Posterior cingulate gyrus (tissue), 11 donors: ENCODE measurements around the gene LRP6.
"Not testable (repeated sequence)": the region's sequence is repeated elsewhere in the genome, so short reads cannot be mapped to it uniquely, and the experiment has no call there.

Source experiments
- DNase-seq, 10 donors: peaks; one replicate each; pipeline versions ENCODE4 v3.0.0 to v3.0.0-alpha.2; 2020 to 2021; ENCODE audit warnings: mixed read lengths in 3 of 10
- intact Hi-C: fragments of 100-400 bp; cut with DNase I; formaldehyde crosslinking; loops from one replicate; pipeline ENCODE4 v1.15.1; 2023

LRP6 gene

DNA sequence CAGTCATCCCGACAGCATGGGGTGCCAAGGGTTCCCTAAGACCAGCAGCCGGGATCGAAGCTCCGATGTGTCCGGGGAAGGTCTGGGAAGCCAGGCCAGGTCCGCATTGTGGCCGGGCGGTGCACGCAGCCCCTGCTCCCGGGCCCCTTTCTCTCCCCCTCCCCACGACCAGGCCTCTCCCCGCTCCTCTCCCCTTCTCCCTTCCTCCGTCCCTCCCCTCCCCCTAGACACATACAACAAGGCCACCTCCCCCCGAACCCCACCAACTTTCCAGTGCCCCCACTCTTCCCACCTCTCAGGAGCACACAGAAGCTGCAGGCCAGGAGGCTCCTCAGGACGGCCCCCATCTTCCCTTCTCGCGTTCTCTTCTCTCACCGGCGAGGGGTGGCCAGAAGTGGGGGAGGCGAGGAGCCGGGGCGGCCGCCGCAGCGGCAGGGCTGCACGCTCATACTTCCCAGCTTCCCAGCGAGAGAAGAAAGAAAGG lies 413 bp downstream of the LRP6 start:
- intact Hi-C loops = loop anchor here (2.0 to 5.0 kb wide), 4 partner anchors 60 to 619 kb away; partner anchors contain the start of gene ETV6
- DNase-seq = peak in 2 of 10 donors; percentile 40 to 86

DNA sequence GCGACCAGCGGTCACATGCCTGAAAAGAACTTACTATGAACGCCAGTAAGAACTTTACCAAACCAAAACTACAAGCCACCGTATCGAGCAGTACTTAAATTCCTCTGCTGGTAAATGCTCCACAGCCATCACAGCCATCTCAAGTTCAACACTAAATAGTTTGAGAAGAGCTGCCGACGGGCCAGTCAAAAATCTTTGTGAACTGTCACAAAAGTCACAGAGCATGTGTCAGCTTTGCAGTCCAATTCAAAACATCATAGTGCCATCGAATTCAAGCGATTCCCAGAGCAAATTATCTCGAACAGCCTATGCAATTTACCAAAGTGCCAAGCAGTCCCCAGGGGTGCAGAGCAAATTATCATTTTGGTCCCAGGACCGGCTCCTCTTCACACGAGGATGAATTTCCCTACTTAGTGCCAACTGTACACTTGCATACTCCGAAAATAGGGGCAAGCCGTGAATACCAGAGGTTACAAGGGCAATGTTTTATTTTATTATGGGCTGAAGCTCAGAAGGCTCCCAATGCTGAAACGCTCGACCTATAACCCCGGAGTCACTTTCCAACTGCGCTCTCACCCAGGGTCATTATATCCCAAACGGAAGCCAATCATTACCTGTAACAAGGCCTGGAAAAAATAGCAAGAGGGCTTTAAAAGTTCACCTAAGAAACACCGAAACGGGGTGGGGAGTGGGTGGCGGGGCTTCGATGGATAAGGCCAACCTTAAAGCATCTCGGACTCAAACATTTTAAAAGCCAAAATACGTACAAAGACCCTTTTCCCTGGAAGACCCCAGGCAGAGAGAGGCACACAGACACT lies 1.1 kb downstream of the LRP6 start:
- intact Hi-C loops = loop anchor here (2.0 to 5.0 kb wide), 4 partner anchors 61 to 618 kb away; partner anchors contain the start of gene ETV6
- no peak for DNase-seq

DNA sequence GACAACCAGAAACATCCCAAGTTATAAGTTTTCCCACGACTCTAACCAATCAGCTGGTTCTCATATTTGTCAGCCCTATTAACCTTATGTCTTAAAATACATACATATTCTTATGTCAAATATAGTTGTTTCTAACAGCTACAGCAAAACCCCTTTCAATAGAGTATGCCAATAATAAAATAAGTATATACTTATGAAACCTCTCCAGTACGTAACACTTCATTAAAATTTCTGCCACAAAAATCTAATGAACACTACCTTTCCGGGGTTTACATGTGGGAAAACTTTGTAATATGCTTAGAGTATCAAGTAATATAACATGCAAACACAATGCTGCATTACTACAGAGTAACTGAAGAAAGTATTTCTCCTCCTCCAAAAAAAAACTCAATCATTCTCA lies 1.8 kb downstream of the LRP6 start:
- no peak for DNase-seq
- intact Hi-C loops = loop anchor here (5.0 kb wide), 2 partner anchors 457 to 618 kb away; partner anchors contain the start of gene ETV6

DNA sequence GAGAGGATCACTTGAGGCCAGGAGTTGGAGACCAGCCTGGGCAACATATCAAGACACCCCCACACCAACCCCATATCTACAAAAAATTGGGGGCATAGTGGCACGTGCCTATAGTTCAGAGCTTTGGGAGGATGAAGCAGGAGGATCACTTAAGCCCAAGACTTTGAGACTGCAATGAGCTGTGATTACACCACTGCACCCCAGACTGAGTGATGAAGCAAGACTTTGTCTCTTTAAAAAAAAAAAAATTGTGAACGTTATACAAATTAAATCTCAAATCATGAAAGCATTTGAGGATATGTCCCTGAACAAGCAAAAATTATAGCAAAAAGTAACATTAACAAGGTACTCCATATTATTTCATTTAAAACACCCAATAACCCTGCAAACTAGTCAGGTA lies 2.9 kb downstream of the LRP6 start:
- intact Hi-C loops = no loop called here

DNA sequence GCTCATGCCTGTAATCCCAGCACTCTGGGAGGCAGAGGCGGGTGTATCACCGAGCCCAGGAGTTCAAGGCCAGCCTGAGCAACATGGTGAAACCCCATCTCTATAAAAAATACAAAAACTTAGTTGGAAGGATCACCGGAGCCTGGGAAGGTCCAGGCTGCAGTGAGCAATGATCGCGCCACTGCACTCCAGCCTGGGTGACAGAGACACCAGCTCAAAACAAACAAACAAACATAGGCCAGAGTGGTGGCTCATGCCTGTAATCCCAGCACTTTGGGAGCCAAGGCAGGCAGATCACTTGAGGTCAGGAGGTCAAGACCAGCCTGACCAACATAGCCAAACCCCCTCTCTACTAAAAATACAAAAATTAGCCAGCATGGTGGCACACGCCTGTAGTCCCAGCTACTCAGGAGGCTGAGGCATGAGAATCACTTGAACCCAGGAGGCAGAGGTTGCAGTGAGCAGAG lies 10.5 kb downstream of the LRP6 start:
- intact Hi-C loops, DNase-seq: not testable (repeated sequence)

More for the DNA sequence above, 2.9 kb downstream of the LRP6 start:
- DNase-seq = no peak

DNA sequence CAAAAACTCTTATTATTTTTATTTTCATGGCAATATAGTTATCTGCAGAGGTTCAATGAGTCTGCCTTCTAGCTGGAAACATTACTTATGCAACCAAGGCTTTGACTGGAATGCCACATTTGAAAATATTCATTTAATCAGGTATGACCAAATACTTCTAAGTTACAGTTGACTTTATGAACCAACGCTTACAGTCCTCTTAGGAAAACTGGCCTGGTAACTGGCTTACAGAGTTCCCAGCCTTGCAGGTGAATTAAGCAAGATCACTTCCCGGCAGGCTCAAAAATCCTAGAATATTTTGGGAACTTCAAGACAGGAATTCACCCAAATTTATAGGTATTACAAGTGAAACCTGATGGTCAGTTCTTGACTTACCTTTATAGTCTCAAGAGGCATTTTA lies 12.3 kb downstream of the LRP6 start:
- DNase-seq = no peak
- intact Hi-C loops = no loop called here

DNA sequence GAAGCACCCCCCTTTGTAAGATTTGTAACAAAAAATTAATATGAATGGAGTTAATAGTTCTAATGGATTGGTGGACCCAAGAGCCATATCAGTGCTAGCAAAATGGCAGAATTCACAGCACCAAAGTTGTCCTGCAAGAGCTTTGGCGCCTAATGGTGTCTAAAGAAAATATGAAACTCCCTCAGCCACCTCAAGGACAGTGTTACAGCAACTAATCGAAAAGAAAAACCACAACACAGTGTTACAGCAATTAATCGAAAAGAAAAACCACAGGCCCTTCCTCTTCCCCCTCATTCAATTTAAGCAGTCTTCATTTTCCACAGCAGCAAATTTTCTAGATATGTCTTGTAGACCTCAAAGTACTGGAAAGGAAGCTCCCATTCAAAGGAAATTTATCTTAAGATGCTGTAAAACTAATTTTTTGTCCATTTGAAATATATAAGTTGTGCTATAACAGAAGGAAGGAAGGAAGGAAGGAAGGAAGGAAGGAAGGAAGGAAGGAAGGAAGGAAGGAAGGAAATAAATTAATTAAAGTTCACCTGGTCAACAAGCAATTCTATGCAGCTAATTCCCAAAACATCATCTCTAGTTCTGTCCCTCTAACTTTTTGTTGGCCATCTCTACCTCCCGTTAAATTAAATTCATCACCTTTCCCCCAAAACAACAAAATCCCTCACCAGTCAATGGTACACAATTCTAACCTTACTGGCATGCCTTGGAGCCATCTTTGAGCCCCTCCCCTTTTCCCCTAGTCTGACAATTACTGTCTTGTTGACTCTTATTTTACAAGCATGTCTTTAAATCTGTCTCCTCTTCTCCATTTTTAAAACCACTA lies 17.4 kb downstream of the LRP6 start:
- intact Hi-C loops = no loop called here
- DNase-seq = no peak

DNA sequence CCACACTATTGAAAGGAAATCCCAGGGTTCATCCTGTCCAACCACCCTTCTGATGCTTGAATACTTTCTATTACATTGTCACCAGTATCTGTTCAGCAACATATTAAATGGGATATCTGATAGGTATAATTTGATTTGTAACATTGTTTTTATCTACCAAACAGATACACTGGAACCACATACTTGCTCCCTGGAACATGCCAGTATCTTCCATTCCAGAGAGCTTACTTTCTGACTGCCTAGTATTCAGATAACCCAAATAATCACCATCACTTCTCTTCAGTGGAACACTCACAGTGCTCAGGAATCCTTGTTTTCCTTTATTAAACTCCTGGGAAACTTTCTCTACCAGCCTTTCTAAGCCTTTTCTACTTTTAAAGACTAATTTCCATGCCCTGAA lies 19.3 kb downstream of the LRP6 start:
- intact Hi-C loops = no loop called here
- no peak for DNase-seq

DNA sequence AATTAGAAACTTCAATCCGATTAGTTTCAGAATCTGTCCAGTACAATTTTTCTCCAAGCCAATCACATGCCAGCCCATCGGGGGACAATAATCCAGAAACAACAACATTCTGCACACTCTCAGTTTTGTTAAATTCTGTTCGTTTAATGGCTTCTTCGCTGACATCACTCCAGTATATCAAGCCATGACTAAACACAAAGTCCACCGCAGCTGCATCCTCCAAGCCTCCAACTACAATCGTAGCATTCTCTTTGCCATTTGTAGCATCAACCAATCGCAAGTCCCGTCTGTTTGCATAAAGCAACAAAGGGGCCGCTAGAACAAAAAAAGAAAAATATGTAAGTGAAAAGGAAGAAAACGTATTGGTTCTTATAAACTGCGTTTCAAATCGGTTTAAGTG lies 22.5 kb downstream of the LRP6 start:
- intact Hi-C loops = no loop called here
- DNase-seq = peak in 5 of 10 donors; percentile 17 to 89 (median 55)

DNA sequence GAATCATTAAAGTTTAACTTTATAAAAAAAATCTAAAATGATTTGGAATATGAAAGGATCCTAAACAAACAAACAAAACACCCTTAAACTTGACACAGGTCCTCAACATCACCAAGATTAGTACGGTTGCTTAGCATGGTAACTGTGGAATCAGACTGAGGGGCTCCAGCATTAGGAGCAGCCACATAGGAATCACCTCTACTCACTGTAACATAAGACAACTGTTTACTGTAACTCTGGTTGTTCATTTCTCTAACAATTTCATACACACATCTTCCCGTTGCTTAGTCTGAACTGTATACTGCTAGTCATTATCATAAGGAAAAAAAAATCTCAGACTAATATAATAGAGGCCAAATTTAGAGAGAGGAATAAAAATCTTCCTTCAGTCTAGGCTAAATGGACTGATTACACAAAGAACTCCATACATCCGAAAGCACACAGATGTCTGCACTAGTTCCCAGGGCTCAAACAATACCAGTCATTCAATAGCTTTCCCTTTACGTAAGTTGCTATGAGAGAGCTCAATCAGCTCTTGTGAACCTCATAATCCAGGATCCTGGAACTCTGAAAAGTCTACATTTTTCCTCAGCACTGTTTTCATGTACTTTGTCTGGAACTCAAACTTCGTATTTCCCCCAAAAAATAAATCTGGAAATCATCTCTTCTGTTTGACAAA lies 26.0 kb downstream of the LRP6 start:
- DNase-seq = no peak
- intact Hi-C loops = no loop called here

DNA sequence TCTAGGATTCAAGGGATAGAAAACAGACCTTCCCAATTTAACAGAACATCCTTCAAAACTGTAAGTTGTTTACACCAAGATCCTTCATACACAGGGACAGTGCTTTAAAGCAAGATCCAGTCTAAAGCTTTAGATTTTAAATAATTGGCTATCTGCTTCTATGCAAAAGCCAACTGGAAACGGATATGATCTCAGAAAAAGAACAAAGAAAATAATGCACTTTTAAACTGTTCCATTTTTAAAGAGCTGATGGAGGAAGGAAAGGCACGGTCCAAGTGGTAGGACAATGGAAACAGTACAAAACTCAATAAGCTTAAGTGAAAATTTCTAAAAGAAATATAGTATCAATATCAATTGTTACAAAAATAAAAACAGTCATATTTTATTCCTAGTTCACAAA lies 27.7 kb downstream of the LRP6 start:
- DNase-seq = no peak
- intact Hi-C loops = no loop called here

DNA sequence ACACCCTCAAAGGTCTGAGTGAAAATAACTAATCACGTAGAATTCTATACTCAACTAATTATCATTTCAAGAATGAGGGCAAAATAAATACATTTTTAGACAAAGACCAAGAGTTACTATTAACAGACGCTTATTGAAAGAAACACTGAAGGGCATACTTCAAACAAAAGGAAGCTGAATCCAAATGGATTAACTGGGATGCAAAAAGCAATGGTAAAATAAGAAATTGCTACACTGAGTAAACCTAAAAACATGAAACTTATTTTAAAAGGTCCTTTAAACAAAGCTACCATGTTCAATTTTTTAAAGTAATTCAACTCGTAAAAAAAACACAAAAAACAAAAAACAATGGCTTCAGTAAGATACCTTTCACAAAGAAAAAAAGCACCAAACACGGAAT lies 28.2 kb downstream of the LRP6 start:
- intact Hi-C loops = no loop called here
- no peak for DNase-seq

DNA sequence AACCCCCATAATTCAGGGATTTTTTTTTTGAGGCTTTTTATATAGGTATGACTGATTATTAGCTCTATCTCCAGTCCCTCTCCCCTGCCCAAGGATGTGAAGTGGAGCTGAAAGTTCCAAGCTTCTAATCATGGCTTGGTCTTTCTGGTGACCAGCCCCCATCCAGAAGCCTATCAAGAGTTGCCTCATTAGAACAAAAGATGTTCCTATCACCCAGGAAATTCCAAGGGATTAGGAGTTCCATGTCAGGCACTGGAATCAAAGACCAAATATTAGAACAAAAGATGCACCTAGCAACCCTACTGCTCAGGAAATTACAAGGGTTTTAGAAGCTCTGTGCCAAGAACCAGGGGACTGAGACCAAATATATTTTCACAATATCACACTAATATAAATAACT lies 29.9 kb downstream of the LRP6 start:
- DNase-seq = no peak
- intact Hi-C loops = no loop called here

DNA sequence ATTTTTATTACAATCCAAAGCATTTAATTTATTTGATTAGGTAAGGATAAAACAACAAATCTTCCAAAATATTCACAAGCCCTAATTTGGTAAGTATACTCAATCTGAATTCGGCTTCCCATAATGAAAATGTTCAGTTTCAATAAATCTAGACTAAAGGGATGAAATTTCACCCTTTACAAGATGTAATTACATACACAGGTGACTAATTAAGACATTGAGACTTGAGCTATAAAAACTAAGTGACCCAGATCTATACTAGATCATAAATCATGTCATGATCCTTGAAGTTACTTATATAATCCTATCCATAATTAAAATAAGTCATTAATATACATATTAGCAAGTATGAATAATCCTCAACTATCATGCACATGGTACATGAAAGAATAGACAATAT lies 36.6 kb downstream of the LRP6 start:
- intact Hi-C loops = no loop called here

DNA sequence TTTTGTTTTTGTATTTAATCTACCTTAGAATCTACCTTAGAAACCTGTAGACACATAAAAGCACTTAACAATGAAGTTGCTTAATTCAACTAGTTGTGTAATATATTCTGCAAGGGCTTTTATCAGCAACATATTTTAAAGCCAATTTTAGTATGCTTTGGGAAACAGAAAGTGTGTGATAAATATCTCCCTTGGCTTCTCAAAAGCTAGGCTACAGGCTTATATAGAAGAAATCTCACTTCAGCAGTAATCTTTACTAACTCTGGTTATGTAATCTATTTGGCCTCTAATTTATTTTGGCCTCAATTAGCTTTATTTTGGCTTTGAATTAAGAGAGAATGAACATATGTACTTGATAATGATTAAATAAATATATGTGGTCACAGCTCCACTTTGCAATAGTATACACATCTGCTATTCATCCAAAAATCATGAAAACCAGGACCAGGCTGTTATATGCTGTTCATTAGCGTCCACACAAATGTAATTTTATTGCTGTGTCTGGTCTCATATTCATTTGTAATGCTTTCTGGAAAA lies 37.2 kb downstream of the LRP6 start:
- intact Hi-C loops = no loop called here
- no peak for DNase-seq

More for the DNA sequence above, 36.6 kb downstream of the LRP6 start:
- no peak for DNase-seq

DNA sequence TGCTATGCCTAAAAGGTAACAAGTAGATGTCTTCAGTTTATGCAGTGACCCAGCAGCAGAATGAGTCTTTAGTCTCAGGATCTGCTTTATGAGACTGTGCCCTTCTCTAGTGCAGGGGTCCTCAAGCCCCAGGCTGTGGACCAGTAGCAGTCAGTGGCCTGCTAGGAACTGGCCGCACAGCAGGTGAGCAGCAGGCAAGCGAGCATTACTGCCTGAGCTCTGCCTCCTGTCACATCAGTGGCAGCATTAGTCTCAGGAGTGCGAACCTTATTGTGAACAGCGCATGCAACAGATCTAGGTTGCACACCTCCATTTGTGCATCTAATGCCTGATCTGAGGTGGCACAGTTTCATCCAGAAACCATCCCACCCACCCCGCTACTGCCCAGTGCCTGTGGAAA lies 38.4 kb downstream of the LRP6 start:
- no peak for DNase-seq
- intact Hi-C loops = no loop called here

DNA sequence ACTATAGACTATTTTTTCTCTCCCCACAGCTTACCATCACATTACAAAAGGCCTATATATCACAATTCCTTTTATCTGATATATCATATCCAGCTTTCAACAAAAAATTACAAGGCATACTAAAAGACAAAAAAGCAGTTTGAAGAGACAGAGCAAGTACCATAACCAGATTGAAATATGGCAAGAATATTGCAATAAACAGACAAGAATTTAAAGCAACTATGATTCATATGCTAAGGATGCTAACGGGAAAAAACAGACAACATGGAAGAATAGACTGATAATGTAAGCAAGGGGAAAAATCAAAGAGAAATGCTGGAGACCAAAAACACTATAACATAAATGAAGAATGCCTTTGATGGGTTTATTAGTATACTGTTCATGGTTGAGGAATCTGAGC lies 40.7 kb downstream of the LRP6 start:
- intact Hi-C loops = no loop called here
- no peak for DNase-seq

DNA sequence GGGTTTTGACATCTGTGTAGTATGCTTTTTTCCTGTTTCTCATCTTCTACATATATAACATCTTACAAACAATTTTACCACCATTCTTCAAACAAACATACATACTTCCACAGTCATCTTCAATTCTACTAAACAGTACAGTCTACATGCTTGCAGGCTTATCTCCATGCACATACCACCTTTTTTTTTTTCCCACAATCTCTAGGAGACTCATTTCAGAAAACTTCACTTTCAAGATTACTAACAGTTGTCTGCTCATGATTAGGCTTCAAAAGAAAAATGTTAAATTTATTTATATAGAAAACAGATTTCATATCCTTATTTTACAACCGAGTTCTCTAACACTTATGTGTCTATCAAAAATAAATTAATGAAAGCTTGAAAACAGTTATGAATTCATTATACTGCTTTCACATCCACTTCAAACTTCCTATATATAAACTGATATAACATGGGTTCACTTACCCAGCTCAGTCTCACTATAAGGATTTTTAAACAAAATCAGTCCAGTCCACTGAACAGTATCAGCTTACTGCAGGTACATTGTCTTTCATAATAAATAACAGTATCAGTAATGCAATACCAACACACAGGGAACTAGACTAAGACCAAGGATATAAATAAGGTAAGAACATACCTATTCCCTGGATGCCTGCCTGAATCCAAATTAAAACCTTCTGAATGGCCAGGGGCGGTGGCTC lies 42.5 kb downstream of the LRP6 start:
- no peak for DNase-seq
- intact Hi-C loops = no loop called here

DNA sequence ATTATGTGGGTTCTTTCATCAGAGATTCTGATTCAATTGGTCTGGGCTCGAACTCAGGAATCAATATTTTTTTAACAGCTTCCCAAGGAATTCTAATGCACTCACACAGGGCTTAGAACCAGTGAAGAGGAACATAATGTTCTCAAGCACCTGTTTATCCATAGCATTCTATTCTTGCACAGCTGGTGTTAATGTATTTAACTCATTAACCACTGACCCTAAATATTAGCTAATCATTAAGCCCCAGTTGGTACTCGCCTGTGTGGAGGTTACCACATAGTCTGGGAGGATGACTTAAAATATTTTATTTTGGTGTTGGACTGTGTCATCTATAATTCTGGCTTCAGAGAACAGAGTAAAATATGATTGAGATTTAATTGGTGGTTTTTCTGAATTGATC lies 45.3 kb downstream of the LRP6 start:
- intact Hi-C loops = no loop called here
- DNase-seq = no peak

DNA sequence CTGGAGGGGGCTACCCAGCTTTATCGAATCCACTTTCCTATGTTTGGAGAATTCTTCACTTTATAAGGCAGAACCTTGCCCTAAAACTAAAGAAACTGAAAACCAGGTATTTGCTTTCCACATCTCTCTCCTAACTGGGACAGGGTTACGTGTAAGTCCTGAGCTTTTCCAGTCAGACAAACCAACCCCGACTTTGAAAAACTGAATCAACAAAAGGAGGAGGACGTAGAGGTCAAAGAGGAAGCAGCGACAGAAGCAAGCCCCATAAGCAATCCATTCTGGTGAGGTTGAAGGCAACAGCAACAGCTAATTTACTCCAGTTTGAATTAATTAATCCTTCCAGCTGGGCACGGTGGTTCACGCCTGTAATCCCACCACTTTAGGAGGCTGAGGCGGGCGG lies 47.2 kb downstream of the LRP6 start:
- no peak for DNase-seq
- intact Hi-C loops = no loop called here
